DND-41 (cell line): Measurements from ENCODE around the gene MLLT6.

Experiments
- CTCF ChIP-seq: IDR thresholded peaks from 2 replicates; pipeline ENCODE4 v1.5.1; 2012; ENCODE audit warnings: borderline replicate concordance, low read length, moderate library complexity, mild to moderate bottlenecking; ENCODE audit not compliant: poor library complexity, severe bottlenecking; ENCODE audit errors: extremely low read depth
- EZH2 ChIP-seq: IDR thresholded peaks from 3 replicates; pipeline ENCODE4 v1.6.1; 2012; ENCODE audit warnings: borderline replicate concordance, low read depth, mild to moderate bottlenecking, moderate library complexity, low read length, inconsistent platforms; ENCODE audit not compliant: severe bottlenecking

- TF ChIP-seq EZH2 (no peak), CTCF (no peak)
Observed at GRCh38 chr17:38711792-38712571, 6.9 kb downstream of the MLLT6 start.
